Germinal center (tissue), 1 donor: Measurements from ENCODE around the gene STX18.
A peak's percentile ranks its signal among the peaks of the same experiment; 100 is the strongest.
"Not testable (repeated sequence)": the region's sequence is repeated elsewhere in the genome, so short reads cannot be mapped to it uniquely, and the experiment has no call there.

ENCODE experiments used
- DNase-seq: peaks from one replicate; pipeline ENCODE4 v3.0.0; 2012; ENCODE audit warnings: mixed read lengths, low spot score

Gene STX18

DNA sequence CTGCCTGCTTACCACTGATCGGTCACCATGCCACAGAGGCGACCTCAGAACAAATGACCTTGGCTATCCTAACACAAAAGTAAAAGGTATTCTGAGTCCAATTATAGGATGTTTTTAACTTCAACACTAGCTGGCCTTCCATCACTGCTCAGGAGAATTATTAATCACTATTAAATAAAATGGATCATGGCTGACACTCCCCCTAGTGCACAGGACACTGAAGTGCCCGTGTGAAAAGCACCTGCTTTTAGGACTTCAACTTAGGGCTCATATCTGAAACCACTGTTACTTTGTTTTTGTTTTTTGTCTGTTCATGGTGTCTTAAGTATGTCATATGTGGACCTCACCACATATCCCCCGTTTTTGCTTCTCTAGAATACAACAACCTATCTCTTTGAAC is 33.9 kb downstream of the STX18 start:
- peak; percentile 60 for DNase-seq

DNA sequence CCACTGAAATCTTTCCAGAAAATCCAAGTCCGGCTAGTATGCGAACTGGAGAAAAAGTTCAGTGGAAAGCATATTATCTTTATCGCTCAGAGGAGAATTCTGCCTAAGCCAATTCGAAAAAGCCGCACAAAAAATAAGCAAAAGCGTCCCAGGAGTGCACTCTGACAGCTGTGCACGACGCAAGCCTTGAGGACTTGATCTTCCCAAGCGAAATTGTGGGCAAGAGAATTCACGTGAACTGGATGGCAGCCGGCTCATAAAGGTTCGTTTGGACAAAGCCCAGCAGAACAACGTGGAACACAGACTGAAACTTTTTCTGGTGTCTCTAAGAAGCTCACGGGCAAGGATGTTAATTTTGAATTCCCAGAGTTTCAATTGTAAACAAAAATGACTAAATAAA is 34.4 kb downstream of the STX18 start:
- no peak for DNase-seq

DNA sequence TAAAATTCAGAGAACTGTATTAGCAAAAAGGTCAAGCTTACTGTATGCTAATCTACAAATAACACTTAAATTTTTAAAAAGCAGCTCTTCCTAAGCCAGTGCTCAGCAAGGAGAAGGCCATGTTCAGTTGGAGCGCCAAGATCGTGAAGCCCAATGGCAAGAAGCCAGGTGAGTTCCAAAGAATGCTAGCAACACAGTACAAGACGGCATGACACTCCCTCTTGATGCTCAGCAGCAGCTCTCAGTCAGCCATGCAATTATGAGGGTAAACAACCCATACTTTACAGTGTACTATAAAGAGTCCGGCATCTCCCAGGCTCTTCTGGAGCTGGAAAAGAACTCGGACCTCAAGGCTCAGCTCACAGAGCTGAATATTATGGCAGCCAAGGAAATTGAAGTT is 34.9 kb downstream of the STX18 start:
- DNase-seq, result no peak

GRCh38 chr4:4505211-4505610 is 36.6 kb downstream of the STX18 start:
- not testable (repeated sequence) for DNase-seq

- DNase-seq, result no peak
Measured at GRCh38 chr4:4504783-4505182, 37.1 kb downstream of the STX18 start.

DNA sequence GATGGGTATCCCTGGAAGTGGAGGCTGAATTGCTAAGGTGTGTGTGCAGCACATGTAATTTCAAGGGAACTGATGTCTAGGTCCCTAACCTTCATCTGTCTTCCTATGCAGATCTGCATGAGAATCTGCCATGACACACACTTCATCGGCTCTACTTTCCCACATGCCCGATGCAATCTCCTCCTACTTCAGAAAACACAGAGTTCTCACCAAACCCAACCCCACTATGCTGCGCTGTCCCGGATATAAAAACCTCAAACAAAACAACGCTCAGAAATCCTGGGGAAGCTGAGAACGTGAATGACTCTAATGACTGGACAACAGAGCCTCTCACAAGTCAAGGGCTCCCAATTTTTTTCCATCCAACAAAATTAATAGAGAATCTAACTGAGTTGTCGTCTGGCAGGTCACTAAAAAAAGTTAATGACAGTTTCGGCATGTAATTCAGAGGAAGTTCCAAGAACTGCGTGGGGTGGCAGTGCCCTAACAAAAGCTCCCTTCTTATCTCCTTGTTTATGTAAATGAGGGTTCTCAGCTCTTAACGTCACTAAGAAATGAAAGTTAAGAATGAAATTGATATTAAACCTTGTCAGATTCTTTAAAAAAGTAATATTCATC is 39.0 kb downstream of the STX18 start:
- no peak for DNase-seq

- DNase-seq, result no peak
Measured at GRCh38 chr4:4501679-4502078, 40.2 kb downstream of the STX18 start.

DNA sequence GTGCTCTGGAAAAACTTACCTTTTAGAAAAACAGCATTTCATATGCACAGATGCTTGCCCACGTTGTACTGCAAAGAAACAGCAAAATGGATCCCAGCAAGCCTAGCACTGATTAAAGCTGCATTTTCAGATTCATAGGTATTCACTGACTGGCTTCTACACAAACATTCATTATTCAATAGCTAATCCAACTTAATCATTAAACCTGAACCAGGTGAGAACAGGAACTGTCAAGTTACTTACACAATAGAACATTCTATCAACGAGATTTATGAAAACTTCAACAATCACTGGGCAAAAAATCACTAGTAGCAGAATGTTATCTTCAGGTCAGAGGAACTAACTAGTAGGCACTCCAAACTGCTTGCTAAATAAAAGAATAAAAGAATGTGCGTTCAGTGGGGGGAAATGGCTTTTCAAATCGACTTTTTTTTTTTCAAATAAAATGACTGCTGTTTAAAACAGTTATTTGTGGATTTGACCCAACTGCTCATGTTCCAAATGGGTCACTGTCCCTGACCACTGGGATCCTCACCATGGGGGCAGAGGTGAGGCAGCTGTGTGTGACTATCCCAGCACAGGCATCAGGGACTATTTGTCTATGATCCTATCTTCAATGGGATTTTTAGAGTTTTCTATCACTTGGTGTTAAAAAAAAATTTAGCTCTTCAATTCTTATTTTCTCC is 42.3 kb downstream of the STX18 start:
- DNase-seq, result no peak

GRCh38 chr4:4496592-4497372 is 45.1 kb downstream of the STX18 start:
- DNase-seq, result no peak

GRCh38 chr4:4494882-4495281 is 47.0 kb downstream of the STX18 start:
- no peak for DNase-seq

- peak; percentile 15 for DNase-seq
Measured at GRCh38 chr4:4492161-4492847, 49.5 kb downstream of the STX18 start.

DNA sequence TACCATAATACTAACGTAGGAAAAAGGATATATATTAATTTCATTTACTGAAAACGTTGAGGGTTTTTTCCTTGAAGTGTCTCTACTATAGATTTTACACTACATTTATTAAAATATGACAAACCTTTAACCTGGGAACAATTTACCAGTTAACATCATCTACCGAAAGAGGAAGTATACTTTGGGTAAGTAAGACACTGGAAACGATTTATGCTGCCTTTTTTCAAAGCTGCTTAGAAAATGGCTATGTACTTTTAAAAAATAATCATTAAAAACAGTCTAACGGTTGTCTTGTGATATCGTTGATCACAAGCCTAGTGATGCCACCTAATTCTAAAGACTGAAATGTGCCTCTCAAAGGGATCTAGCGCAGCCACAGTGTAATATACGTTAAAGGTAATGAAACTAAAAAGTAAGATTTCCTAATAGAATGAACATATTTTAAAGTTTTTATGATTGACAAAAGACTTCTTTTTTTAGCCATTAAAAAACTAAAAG is 50.4 kb downstream of the STX18 start:
- peak; percentile 15 for DNase-seq

DNA sequence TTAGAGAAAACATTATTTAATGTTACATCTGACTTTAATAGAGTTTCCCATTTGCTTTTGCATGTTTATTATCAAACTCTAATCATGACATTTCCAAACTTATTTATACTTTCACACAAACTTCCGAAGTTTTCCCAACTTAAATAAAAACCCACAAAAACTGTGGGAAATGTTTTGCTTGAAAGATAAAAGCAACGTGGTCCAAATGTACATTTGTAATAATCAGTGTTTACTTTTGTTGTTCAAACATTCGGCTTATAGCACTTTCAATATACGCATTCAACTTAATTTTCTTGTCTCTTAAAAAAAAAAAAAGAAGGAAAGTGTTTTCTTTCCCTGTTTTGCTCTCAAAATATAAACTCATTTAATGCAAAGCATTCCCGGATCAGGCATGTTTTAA is 51.0 kb downstream of the STX18 start:
- DNase-seq, result no peak

GRCh38 chr4:4490041-4490440 is 51.8 kb downstream of the STX18 start:
- DNase-seq, result no peak

- peak; percentile 64 for DNase-seq
Measured at GRCh38 chr4:4488405-4489404, 53.1 kb downstream of the STX18 start.

GRCh38 chr4:4486969-4487368 is 54.9 kb downstream of the STX18 start:
- DNase-seq, result no peak

DNA sequence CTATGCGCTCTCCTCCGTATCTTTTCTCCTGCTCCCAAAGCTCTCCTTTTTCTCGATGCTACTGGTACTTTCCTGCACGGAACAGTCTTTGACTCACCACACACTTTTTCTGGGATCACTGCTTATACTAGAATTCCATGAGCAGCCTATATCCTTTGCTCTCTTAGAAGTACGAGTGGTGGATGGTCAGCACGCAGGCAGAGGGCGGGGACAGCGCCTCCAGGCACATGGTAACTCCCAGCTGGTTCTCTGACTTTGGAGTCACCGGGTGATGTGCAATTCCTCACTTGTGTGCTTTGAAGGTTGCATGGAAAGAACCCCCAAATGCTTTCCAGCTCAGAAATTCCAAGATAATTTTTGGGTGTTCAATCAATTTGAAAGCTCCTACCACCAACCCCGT is 56.0 kb downstream of the STX18 start:
- no peak for DNase-seq

DNA sequence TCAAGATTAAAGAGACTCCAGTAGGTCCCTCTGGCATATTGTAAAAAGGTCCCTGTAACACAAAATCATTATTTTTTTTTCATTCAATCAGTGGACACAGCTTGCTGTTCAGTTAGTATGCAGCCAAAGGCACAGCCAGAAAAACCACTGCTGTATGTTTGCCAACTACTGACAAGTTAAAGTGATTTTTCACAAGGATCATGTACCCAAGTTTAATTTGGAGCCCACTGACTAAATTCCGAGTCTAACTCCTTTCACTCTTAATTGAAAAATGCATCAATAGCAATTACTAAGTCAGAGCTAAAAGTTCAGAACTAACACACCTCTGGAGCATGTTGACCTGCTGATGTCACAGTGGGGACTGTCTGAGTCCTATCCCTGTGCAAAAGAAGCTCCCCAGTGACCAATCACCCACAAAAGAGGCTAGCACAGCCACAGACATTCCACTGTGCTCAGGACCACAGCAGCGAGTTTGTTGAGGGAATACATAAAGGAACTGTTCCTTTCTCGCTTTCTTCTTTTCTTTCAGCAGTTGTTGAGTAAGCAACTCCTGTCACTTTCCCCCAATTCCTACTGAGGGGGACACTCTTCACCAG is 60.4 kb downstream of the STX18 start:
- no peak for DNase-seq

GRCh38 chr4:4480685-4481398 is 61.0 kb downstream of the STX18 start:
- no peak for DNase-seq

DNA sequence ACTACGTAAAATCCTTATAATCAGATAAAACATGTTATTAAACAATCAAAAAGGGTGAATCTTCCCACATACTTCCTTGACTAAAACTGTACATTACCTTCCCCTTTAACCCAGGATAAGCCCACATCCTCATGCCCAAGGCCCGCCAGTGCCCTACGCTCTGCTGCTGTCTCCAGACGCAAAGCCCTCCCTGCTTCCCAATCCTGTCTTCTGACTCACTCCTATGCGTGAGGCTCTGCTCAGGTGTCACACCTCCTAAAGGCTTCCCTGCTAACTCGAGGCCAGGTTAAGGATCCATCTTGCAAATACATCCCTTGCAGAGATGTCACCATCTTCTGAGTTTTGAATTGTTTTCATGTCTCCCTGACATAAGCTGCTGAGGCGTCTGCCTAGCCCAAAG is 61.6 kb downstream of the STX18 start:
- no peak for DNase-seq
